ENCODE data around the gene PPM1N.

DNA sequence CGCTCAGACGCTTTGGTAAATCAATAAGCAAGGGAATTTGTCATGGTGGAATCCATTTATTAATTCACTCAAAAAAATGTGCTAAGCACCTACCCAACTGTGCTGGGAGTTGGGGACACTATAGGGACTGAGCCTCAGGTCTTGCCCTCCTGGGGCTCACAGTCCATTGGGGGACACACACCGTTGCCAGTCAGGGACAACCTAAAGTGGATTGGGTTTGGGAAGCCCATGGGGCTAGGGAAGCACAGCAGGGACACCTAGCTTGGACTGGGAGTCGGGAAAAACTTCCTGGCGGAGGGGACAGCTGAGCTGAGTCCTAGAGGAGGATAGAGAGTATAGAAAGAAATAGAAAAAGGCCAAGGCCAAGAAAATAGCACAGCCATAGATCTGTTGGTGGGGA lies 21.9 kb upstream of the PPM1N start:
- TF ChIP-seq, protein P1, sequence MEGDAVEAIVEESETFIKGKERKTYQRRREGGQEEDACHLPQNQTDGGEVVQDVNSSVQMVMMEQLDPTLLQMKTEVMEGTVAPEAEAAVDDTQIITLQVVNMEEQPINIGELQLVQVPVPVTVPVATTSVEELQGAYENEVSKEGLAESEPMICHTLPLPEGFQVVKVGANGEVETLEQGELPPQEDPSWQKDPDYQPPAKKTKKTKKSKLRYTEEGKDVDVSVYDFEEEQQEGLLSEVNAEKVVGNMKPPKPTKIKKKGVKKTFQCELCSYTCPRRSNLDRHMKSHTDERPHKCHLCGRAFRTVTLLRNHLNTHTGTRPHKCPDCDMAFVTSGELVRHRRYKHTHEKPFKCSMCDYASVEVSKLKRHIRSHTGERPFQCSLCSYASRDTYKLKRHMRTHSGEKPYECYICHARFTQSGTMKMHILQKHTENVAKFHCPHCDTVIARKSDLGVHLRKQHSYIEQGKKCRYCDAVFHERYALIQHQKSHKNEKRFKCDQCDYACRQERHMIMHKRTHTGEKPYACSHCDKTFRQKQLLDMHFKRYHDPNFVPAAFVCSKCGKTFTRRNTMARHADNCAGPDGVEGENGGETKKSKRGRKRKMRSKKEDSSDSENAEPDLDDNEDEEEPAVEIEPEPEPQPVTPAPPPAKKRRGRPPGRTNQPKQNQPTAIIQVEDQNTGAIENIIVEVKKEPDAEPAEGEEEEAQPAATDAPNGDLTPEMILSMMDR (IDR thresholded peaks at IDR 0.05): no peak
- TF ChIP-seq EP300 (IDR thresholded peaks at IDR 0.05): no peak

Data from ovary (tissue), 3 donors.